NCI-H1092 treated with DMSO at 0.1 percent for 48 hours (cell line): Measurements from ENCODE around the gene POLH.
"Not testable (repeated sequence)": the region's sequence is repeated elsewhere in the genome, so short reads cannot be mapped to it uniquely, and the experiment has no call there.

Experiments used
- DNase-seq: peaks from one replicate; lab custom pipeline; 2025; lab: John Stamatoyannopoulos, UW

The POLH gene

DNA sequence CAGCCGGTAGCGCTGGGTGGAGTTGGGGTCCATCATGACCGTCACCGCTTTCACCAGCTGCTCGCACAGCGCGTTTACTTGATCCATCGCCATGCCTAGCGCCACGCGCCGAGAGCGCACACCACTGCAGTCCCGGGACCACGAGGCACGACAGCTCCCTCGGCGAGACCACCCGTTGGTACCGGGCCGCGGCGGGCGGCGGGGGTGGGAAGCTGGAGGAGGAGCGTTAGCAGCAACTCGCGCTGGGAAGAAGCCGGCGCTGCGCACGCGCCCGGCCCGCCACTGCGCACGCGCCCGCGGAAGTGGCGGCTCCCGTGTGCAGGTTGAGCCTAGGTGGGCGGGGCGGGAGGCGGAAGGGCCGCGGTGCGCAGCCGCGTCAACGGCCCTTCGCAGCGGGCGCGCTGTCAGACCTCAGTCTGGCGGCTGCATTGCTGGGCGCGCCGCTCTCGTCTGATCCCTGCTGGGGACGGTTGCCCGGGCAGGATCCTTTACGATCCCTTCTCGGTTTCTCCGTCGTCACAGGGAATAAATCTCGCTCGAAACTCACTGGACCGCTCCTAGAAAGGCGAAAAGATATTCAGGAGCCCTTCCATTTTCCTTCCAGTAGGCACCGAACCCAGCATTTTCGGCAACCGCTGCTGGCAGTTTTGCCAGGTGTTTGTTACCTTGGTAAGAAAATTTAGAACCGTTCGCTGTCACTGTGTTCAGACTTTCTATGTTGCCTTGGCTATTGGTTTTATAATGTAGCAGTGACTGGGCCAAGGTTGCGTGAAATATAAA, at the start of gene POLH, which contains the start of gene XPO5:
POLH (plus strand) TSS at position 414 of the 780 bp plus-strand sequence. CDS start 6,135 bp downstream, outside the sequence.
XPO5 (minus strand) TSS at position 267 of the 780 bp plus-strand sequence; CDS start at position 93, 174 bp downstream.
- peak; percentile 97 for DNase-seq

DNA sequence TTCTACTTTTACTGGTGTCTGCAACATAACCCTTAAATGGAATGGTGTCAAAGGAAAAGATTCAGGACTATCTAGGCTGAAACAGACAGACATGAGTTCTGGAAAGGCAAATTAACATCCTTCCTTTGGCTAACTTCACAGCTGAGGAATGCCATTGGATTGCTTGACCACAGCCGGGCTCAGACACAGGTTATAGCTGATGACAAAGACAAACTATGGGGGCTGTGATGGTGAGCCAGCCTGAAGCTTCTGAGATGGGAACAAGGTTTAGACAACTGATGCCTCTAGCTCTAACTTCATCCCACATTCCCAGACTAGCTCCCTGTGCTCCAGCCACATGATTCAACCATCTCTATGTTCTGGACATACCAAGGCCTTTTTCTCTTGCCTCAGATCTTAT, 43.8 kb upstream of the POLH start:
- no peak for DNase-seq

DNA sequence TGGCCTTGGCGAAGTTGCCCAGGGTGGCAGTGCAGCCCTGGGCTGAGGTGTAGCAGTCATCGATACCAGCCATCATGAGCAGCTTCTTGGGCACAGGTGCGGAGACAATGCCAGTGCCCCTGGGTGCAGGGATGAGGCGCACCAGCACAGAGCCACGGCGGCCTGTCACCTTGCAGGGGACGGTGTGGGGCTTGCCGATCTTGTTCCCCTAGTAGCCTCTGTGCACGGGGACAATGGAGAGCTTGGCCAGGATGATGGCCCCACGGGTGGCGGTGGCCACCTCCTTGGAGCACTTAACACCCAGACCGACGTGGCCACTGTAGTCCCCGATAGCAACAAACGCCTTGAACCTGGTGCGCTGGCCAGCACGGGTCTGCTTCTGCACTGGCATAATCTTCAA, 37.0 kb upstream of the POLH start:
- not testable (repeated sequence) for DNase-seq

DNA sequence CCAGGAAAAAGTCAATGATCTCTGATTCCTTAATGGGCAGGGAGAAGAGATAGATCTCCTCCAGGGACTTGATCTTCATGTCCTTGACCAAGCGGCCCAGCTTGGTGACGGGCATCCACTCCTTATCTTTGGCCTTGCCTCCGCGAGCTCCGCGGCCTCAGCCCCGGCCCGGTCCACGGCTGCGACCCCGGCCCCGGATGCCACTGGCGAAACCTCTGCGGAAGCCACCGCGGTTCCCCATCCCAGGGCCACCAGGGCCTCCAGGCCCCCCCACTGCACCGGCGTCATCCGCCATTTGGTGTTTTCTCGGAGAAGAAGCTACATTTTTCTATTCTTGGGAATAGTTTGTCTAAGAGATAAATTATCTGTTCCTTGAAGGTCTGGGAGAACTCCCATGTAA, 36.6 kb upstream of the POLH start:
- not testable (repeated sequence) for DNase-seq

DNA sequence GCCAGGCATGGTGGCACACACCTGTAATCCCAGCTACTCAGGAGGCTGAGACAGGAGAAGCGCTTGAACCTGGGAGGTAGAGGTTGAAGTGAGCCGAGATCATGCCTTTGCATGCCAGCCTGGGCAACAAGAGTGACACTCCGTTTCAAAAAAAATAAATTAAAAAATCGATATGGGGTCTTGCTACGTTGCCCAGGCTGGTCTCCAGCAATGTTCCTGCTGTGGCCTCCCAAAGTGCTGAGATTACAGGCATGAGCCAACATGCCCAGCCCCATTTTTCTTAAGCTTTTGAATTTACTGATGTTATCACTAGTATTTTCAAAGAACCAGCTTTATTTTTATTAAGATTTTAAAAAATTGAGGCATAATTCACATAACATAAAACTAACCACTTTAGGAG, 35.5 kb upstream of the POLH start:
- no peak for DNase-seq

DNA sequence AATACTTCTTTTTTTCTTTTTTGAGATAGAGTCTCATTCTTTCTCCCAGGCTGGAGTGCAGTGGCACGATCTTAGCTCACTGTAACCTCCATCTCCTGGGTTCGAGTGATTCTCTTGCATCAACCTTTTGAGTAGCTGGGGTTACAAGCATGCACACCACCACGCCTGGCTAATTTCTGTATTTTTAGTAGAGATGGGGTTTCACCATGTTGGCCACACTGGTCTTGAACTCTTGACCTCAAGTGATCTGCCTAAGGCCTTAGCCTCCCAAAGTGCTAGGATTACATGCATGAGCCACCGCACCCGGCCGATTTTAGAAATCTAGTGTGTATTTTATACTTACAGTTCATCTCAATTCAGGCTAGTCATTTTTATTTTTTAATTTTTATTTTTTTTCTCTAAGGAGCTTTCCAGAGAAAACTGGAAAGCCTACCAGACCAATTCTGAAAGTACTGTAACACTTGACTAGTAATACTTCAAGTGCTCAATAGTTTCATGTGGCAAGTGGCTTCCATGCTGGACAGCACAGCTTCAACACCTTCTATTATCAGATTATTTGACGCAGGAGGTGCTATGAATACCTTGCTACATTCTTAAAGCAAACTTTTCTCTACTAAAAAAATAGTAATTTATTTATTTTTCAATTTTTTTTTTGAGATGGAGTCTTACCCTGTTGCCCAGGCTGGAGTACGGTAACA, 34.1 kb upstream of the POLH start:
- no peak for DNase-seq

DNA sequence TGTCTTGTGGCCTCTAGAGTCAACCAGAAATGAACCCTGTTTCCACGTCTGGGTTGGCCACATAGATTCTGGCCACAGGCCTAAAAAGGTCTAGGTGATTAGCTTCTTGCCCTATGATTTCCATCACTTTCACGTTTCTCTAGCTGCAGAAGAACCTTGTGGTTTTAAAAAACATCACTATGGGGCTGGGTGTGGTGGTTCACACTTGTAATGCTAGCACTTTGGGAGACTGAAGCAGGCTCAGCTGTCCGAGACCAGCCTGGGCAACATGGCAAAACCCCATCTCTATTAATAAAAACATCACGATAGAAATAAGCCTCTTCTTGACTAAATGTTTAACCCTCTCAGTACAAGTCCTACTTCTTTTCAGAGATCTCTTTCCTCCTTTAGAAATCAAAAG, 31.5 kb upstream of the POLH start:
- DNase-seq, result no peak

DNA sequence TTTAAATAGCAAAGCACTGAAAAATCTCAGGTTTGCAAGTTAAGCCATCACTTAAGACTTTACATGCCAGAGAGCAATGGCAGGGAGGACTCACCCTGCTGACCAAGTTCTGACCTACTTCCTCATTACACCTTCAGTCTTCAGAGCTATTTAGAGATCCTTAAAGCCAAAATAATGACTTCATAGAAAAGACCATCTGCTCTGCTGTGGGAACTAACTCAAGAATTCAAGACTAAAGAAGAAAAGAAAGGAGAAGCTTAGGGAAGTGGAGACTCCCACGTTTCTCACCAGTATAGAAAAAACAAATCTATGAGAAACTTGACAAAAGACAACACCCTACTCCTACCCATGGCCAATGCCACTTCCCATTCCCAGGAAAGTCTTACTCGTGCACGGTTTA, 28.8 kb upstream of the POLH start:
- no peak for DNase-seq

DNA sequence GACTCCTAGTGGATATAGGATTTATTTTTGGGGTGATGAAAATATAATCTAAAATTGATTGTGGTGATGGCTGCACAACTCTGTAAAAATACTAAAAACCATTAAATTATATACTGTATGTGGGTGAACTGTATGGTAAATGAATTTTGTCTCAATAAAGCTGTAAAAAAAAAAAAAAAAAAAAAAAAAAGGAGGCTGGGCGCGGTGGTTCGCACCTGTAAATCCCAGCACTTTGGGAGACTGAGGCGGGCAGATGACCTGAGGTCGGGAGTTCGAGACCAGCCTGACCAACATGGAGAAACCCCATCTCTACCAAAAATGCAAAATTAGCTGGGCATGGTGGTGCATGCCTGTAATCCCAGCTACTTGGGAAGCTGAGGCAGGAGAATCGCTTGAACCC, 18.4 kb upstream of the POLH start:
- DNase-seq, result not testable (repeated sequence)

DNA sequence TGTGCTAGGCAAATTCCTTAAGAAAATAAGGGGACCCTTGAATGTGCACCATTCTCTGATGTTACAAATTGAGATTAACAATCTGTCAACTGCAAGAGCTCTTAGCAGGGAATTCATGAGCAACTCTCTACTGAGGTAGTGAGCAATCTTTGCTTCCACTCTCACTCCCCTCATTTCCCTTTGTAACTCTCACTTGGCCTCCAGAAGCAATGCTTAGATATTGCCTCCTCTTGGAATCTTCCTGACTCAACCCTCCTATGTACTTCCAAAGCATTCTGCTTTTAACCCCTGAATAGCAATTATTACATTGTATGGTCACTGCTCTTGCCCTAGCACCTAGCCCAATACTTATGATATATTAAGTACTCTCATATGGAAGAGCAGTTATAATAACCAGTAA, 16.7 kb upstream of the POLH start:
- DNase-seq, result no peak

DNA sequence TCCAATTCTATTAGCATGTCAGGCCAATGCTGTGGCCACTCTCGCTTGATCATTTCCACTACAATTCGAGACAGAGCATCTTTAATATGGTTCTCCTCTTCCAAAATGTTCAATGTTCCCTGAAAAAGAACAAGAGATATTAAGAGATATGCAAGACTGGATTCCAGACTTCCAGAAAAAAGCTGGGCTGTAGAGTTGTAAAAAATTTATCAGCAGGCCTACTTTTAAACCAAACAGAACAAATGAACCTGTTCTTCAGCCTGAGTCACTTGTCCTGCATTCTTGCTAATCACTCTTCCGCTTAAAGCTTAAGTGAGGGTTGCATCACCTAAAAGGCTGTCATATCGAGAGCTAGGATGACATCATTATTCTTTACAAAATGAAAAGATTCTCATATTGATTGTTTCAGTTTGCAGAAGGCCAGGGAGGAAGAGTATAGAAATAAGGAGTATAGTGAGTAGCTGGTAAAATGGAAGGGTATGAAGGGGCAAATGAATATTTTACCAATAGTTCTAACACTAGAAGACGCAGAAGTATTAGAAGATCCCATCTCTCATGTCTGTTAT, 5.0 kb upstream of the POLH start:
- no peak for DNase-seq

DNA sequence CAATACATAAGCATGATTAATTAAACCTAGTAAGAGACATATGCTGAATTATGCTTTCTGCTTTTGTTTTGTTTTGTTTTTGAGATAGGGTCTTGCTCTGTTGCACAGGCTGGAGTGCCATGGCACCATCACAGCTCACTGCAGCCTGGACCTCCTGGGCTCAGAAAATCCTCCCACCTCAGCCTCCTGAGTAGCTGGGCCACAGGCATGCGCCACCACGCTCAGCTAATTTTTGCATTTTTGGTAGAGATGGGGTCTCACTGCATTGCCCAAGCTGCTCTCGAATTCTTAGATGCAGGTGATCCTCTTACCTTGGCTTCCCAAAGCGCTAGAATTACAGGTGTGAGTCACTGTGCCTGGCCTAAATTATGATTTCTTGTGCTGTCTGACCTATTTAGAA, 4.0 kb upstream of the POLH start:
- no peak for DNase-seq

DNA sequence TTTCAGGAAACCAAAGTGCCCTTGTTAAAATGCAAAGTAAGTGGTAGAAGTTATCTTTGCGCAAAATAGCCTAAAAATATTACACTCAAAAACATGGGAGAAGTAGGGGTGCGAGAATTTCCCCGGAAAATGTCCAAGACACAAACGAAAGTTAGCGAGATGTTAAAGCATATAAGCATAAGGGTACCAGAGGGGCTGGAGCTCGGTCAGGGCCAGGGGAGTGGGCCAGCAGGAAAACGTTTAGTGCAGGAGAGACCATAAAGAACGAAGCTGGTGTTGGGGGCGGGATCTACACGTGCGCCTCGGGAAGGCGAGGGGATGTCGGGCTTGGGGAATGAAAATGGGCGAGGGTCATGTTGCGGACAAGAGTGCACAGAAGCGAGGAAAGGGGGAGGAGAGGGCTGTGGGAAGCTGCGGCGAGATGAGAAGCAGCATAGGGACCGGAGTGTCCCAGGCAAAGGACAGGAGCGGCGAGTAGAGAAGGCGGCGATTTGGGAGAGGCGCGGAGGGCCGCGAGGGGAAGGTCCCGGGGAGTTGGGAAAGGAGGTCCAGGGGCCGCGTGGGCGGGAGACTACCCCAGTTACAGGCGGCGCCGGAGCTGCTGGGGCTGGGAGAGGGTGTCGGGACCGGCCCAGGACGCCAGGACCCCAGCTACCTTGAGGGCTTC, 747 bp upstream of the POLH start:
- peak; percentile 36 for DNase-seq

DNA sequence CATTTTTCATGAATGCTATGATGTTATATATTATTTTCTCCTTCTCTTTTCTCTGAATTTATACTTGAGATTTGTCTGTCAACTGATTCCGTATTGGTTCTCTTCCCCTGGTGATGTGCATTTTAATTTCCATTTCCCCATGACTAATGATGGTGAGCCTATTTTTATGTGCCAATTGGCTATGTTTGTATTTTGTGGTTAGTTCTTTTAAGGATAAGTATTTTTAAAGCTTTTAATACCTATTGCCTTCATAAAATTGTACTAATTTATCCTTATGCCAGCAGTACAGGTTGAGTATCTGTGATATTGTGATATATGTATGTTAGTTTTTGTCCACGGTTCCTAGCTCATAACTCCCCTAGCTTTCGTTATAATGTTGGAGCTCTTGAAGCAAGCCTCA, 2.8 kb downstream of the POLH start:
- DNase-seq, result no peak

DNA sequence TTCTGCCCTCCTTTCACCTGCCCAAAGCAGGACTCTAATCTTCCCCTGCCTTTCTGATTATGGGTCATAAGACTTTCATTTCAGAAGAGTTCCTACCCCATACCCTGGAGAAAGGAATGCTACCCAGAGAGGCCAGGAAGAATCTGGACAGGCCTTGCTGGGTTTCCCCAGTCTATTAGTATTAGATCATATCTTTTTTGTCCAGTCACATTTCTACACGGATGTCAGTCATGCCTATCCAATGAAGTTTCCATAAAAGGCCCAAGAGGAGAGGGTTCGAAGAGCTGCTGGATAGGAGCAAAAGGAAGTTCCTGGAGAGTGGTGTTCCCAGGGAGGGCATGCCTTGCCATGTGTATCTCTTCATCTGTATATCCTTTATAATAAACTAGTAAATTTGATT, 3.2 kb downstream of the POLH start:
- DNase-seq, result no peak

DNA sequence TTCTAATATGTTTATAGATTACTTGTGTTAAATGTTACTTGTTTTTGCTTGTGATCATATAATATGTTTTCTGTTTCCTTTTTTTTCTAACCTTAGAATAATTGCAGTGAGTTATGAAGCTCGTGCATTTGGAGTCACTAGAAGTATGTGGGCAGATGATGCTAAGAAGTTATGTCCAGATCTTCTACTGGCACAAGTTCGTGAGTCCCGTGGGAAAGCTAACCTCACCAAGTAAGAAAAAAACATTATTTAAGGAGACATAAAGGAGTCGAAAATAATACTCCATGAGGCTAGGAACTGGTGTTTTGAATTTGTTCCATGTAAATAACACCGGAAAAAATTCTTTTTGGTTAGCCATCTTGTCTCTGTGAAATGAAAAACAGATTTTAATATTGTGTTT, 6.9 kb downstream of the POLH start:
- no peak for DNase-seq

DNA sequence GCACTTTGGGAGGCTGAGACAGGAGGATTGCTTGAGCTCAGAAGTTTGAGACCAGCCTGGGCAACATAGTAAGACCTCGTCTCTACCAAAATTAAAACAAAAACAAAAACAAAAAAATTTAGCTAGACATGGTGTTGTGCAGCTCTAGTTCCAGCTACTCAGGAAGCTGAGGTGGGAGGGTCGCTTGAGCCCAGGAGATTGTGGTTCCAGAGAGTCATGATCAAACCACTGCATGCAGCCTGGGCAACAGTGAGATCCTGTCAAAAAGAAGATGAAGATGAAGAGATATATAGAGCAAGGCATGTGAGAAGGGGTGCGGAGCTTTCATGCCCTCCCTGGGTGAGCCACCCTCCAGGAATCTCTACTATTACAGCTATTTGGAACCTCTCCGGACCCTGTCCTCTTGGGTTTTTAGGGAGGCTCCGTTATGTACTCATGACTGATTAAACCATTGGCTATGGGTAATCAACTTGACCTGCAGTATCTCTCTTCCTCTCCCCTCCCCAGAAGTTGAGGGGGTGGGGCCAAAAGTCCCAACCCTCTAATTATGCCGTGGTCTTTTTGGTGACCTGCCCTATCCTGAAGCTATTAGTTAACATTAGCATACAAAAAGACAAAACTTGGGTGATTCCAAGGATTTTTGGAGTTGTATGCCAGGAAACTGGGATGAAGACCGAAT, 9.0 kb downstream of the POLH start:
- DNase-seq, result no peak

DNA sequence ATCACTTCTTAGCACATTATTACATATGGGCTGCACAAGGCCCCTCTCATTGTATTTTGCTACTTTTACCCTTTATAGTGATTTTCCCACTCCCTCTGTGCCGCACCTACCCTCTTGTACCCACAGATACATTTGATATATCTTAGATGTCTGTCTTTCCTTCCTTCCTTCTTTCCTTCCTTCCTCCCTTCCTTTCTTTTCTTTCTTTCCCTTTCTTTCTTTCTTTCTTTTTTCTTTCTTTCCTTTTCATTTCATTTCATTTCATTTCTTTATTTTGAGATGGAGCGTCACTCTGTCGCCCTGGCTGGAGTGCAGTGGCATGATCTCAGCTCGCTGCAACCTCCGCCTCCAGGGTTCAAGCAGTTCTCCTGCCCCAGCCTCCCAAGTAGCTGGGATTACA, 12.2 kb downstream of the POLH start:
- DNase-seq, result no peak

DNA sequence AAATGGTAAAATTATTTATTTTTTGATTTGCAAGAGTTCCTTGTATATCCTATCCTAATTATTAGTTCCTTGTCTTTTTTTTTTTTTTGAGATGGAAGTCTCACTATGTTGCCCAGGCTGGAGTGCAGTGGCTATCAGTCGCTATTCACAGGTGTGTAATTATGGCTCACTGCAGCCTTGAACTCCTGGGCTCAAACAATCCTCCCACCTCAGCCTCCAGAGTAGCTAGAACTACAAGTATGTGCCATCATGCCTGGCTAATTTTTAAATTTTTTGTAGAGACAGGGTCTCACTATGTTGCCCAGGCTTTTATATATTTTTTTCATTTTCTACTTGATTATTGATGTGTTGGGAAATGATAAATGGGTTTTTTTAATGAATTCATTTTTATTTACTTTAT, 13.6 kb downstream of the POLH start:
- not testable (repeated sequence) for DNase-seq

DNA sequence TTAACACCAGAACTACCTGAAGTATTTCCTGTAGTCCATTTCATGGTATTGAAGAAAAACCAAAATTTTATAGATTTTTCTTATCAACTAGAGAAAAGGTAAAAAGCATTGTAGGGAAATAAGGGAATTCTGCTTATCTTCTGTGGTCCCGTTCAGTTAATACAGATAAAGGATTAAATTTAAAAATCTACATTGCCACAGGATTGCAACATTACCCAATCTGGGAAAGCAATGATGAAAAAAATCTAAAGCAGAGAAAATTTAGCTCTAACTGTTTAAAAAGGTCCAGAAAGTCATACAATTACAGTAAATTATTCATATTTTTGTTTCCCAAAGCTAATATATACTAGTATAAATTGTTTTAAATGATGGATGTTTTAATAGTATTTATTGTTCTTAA, 18.0 kb downstream of the POLH start:
- no peak for DNase-seq

DNA sequence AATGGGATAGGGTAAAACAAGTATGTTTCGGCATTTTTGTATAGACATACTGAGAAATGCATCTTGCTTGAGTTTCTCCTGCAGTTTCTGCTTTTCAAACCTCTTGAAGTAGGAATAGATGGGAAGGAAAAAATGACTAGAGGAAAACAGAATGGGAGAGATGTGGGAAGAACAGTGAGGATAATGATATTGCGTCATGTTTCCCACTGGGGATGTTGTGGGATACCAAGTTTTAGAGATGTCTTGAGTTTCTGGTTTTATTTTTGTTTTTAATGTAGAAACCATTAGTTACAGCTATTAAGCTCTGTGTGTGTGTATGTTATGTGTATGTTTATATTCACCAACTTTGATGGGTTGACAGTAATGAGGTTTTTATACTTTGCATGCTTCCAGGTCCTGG, 24.6 kb downstream of the POLH start:
- DNase-seq, result no peak

DNA sequence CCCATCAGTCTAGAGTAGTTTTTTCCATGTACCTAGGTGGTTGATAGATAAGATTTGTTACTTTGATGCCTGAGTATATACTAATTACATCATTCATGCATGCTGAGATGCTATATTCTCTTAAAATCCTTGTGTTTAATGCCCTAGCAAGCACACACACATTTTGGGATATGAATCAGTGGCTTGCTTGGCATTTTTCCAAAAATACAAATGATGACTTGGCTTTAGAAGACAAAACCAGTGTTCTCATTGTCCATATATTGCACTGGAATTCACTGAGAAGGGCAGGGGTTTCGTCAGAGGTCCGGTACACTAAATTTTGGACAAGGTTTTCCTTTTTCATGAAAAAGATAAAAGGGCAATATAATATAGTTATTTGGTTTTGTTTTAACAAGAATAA, 28.2 kb downstream of the POLH start:
- DNase-seq, result no peak
